WTC11 (cell line): ENCODE results near the gene ZNF317.

Experiments
- CTCF ChIP-seq: fragments of 200-600 bp; IDR thresholded peaks from 2 replicates; pipeline ENCODE4 v1.8.0; 2022; ENCODE audit warnings: antibody characterized with exemption
- FOXK1 ChIP-seq: sonication (generic); formaldehyde crosslinking; IDR thresholded peaks from 2 replicates; pipeline ENCODE4 v1.8.0; 2022; ENCODE audit warnings: mild to moderate bottlenecking, moderate library complexity, missing genetic modification reagents
- TF ChIP-seq, protein P1 (sequence below): sonication (generic); formaldehyde crosslinking; IDR thresholded peaks from 2 replicates; pipeline ENCODE4 v1.8.1; 2023; ENCODE audit warnings: mild to moderate bottlenecking, missing genetic modification reagents, moderate library complexity

DNA sequence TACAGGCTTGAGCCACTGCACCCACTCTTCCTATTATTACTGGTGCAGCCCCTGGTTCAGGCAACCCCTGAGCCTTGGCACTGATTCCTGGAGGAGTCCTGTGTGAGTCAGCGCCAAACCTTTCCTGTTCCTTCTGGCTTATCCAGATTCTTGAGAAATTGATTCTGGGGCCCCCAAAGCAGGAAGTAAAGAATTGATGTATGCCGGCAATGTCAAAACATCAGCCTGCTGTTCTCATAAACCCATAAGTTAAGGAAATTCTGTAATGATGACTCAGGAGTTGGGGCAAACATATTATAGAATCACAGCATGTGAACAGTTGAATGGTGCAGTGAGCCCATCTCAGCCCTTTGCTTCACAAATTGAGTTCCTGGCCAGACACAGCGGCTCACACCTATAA lies 12.0 kb upstream of the ZNF317 start:
- TF ChIP-seq, protein P1, sequence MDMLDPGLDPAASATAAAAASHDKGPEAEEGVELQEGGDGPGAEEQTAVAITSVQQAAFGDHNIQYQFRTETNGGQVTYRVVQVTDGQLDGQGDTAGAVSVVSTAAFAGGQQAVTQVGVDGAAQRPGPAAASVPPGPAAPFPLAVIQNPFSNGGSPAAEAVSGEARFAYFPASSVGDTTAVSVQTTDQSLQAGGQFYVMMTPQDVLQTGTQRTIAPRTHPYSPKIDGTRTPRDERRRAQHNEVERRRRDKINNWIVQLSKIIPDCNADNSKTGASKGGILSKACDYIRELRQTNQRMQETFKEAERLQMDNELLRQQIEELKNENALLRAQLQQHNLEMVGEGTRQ (CRISPR knock-in tag) = no peak
- TF ChIP-seq CTCF (no peak), FOXK1 (CRISPR knock-in tag) (no peak)
